ENCODE results near the gene SPPL2B.
"Not testable (repeated sequence)": the region's sequence is repeated elsewhere in the genome, so short reads cannot be mapped to it uniquely, and the experiment has no call there.

The SPPL2B gene, protein sequence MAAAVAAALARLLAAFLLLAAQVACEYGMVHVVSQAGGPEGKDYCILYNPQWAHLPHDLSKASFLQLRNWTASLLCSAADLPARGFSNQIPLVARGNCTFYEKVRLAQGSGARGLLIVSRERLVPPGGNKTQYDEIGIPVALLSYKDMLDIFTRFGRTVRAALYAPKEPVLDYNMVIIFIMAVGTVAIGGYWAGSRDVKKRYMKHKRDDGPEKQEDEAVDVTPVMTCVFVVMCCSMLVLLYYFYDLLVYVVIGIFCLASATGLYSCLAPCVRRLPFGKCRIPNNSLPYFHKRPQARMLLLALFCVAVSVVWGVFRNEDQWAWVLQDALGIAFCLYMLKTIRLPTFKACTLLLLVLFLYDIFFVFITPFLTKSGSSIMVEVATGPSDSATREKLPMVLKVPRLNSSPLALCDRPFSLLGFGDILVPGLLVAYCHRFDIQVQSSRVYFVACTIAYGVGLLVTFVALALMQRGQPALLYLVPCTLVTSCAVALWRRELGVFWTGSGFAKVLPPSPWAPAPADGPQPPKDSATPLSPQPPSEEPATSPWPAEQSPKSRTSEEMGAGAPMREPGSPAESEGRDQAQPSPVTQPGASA

DNA sequence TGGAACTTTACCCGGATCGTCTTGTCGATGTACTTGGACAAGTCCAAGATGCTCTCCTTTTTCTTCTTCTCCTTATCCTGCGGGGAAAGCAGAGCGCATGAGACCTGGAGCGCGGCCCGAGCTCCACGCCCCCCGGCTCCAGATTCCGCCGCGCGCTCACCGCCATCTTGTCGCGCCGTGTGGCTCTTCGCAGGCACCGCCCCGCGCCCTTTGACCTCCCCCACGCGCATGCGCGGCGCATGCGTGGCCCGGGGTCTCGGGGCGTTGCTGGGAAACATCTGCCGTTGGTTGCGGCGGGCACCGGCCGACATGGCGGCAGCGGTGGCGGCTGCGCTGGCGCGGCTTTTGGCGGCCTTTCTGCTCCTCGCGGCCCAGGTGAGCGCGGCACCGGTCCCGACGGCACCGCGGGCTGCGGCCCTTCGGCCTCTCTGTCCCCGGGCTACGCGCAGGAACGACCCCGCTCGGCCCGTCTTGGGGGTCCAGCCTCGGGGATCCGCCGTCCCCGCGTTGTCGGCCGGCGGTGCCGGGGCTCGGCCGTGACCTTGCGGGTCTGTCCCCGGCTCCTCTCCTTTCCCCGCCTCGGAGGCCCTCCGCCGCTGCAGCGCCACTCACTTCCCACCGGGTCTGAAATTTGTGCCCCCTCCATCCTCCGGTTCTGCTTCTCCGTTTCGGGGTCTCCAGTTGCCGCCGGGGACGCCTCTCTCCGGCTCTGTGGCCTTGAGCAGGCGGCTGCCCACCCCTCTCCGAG is at the start of gene SPPL2B, which contains the start of gene LSM7:
Gene SPPL2B, plus strand, starts transcription at position 284 of the 748 bp plus-strand sequence. Its CDS starts 26 bp downstream, at position 310.
Gene LSM7, minus strand, starts transcription at position 186 of the 748 bp plus-strand sequence. Its CDS starts 20 bp downstream, at position 166.
- peak; percentile 87 to 91 for DNase-seq

DNA sequence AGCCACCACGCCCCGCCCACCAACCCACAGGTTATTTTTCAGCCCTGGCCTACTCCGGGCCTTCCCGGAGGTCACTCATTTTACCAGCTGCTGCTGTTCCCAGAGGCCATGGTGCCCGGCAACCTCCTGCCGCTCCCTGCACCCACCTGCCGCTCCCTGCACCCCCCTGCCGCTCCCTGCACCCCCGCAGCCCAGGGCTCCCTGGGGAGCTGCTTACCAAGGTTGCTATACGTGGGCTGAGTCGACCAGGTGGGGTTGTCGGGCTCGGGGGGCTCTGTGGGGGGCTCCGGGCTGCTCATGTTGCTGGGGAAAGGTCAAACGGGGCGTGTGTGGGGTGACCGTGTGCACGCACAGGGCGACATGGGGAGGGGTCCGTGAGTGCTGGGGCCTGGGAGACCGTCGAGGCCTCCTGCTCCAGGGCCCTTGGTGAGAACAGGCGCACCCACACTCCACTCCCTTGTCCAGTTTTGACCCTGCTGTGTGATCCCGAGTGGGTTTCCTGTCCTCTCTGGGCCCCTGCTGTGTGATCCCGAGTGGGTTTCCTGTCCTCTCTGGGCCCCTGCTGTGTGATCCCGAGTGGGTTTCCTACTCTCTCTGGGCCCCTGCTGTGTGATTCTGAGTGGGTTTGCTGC is 47.7 kb upstream of the SPPL2B start:
- no peak for DNase-seq

DNA sequence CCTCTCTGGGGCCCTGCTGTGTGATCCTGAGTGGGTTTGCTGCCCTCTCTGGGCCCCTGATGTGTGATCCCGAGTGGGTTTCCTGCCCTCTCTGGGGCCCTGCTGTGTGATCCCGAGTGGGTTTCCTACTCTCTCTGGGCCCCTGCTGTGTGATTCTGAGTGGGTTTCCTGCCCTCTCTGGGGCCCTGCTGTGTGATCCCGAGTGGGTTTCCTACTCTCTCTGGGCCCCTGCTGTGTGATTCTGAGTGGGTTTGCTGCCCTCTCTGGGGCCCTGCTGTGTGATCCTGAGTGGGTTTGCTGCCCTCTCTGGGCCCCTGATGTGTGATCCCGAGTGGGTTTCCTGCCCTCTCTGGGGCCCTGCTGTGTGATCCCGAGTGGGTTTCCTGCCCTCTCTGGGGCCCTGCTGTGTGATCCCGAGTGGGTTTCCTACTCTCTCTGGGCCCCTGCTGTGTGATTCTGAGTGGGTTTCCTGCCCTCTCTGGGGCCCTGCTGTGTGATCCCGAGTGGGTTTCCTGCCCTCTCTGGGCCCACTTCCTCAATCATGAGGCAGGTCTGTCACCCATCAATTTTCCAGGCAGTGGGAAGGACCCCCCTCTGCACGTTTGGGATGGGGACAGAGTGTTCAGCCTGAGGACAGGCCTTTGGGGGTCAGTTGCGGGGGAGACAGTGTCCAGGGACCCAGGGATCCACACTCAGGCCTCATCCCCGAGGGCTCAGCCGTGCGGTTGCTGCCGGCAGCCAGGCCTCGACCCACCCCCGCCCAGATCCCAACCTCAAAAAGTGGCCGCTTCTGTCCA is 47.0 kb upstream of the SPPL2B start:
- not testable (repeated sequence) for DNase-seq

DNA sequence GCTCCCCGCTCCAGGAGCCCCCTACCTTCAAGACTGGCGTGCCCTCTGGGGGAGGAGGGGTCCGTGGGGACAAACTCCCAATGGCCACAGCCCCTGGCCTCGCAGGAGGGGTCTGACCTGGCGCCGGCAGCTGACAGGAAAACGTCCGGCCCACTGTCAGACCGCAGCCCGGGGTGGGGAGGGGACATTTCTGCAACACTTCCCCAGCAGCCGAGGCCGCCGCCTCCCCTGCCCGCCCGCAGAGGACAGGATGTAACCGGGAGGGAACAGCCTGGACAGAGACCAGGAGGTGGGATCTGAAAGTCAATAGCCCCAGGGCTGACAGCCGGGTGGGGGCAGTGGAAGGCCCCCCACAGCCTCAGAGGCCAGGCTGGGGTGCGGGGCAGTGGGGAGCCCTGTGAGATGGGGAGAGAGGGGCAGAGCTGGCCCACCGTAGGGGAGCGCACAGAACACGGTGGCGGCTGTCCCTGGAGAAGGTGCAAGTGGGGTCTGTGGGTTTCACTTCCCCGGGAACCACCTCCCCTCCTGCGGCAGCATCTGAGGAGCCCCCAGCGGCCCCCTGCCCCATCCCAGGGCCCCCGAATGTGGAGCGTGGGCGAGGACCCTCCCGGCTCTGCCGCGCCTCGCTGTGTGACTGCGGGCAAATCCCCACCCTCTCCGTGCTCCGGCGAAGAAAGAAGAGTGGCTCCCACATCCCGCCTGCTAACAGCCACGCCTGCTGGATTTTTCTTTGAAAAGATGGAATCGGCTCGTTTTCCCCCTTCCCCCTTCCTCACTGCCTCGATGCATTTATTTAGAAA is 46.2 kb upstream of the SPPL2B start, which contains the start of gene PEAK3:
Gene PEAK3, minus strand, starts transcription at position 114 of the 800 bp plus-strand sequence. CDS start 1,244 bp downstream, outside the sequence.
- no peak for DNase-seq

DNA sequence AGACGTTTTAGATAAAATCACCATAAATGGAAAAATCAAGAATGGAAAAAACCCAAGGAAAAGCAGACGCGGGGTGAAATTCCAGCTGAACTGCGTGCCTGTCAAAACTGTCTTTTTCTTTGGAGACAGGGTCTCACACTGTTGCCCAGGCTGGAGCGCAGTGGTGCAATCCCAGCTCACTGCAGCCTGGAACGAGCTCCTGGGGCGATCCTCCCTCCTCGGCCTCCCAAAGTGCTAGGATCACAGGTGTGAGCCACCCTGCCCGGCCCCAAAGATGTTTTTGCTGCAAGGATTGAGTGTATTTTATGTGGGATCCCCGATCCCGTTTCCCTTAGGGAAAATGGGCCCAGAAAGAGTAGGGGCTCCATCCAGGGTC is 45.6 kb upstream of the SPPL2B start:
- DNase-seq: no peak

DNA sequence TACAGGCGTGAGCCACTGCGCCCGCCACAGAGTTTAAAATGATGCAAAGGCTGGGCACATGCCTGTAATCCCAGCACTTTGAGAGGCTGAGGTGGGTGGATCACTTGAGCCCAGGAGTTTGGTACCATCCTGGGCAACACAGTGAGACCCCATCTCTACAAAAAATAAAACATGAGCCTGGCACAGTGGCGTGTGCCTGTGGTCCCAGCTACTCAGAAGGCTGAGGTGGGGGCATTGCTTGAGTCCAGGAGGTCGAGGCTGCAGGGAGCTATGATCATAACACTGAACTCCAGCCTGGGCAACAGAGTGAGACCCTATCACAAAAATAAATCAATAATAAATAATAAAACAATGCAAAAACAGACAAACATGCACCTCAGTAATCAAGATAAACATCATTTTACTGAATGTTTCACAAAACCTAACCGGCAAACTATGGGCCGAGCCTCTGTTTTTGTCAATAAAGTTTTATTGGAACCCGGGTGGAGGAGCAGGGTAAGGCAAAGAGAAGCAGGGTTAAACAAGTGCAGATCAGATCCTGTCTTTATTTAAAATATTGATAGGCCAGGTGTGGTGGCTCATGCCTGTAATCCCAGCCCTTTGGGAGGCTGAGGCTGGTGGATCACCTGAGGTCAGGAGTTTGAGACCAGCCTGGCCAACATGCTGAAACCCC is 44.5 kb upstream of the SPPL2B start:
- no peak for DNase-seq

DNA sequence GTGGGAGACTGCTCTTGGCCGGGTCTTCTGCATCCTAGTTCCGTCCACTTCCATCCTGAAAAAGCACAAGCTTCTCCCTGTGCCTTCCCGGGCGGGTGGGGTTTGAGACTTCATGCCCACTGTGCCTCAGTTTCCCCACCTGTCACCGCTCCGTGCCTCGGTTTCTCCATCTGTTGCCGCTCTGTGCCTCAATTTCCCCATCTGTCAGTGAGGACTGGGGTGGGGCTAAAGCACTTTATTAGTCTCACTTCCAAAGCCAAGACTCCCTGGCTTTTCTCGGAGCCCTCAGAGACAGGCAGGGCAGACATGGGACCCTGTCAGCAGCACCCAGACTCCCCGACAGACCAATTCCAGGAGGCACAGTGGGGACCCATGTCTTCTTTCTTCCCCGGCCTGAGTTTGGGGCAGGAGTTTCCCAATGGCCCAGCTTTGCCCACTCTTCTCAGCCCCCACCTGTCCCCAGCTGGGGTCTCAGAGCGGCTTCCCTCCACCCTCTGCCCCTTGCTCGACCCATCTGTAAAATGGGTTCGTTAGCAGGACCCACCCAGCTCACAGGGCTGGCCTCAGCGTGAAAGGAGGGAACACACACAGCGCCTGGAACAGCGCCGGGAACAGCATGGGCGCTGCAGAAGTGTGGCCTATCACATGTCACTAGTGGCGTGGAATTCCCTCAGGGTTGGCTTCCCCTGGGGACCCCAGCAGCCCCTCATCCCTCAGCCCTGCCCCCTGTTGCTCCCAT is 41.9 kb upstream of the SPPL2B start:
- no peak for DNase-seq

DNA sequence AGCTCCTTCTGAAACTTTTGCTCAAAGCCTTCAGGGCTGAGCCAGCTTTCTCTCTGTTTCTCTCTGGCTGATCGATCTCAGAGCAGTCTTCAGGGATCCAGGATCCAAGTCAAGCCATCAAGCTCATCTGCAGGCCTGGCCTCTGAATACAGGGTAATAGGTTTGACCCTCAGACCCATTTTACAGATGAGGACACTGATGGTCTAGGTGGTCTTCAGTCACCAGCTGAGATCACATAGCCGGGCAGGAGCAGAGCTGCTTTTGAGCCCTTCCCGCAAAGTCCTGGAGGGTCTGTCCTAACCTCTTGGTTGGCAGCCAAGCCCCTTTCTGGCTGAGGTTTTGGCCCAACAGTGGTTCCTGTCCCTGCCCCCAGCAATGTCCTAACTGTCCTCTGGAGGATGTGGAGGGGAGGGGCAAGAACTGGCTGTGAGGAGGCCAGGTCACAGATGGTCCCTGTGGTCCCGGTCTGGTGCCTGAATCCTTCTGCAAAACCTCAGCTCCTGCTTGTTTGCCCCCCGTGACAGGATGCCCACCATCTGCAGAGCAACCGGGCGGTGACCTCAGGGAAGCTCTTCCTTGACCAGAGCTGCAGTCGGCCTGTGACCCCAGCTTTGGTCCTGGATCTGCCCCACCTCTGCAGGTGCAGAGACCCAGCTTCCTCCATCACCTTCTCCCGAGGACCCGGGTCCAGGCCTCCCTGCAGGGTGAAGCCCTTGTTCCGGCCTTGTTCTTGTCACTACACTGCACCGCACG is 40.7 kb upstream of the SPPL2B start:
- DNase-seq: no peak

DNA sequence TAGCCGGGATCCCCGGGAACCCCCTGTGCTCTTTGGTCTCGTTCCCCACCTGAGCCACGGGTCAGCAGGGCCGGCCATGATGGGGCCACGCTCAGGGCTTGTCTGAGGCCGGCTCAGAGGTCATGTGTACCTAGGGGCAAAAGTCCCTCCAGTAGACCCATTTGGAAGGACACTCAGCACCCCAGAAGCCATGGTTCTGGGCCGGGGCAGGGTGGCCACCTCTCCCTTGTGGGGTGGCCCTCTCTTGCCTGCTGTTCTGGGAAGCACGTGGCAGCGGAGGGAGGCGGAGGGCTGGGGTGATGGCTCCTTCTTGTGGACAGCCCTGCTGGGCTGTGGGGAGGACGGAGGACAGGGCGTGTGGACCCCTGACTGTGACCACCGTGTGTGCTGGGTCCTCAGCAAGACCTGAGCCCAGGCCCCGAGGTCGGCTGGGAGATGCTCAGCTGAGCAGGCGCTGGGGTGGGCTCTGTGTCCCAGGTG is 40.1 kb upstream of the SPPL2B start:
- DNase-seq: no peak

DNA sequence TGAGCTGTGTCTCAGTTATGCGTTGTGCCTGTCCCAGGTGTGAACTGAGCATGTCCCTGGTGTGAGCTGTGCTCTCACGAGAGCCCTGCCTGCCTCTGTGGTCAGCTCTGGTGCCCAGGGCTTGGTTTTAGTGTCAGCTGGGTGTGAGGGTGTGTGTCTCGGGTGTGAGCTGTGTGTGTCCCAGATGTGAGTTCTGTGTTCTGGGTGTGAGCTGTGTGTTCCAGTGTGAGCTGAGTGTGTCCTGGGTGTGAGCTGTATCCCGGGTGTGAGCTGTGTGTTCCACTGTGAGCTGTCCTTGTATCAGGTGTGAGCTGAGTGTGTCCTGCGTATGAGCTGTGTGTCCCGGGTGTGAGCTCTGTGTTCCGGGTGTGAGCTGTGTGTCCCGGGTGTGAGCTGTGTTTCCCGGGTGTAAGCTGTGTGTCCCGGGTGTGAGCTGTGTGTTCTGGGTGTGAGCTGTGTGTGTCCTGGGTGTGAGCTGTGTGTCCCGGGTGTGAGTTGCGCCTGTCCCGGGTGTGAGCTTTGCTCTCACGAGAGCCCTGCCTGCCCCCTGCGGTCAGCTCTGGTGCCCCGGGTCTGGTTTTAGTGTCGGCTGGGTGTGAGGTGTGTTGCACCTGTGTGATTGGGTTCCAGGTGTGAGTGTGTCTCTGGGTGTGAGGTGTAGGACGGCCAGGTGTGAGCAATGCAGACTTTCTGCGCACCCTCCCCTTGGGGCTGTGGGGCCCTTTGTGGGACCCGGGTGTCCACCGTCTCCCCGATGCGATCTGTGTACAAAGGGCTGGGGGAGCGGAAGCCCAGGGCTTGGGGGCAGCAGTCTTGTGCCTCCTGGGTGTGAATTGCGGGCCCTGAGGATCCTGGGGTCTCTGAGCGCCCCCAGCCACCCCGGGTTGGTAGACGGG is 39.4 kb upstream of the SPPL2B start:
- DNase-seq: no peak

DNA sequence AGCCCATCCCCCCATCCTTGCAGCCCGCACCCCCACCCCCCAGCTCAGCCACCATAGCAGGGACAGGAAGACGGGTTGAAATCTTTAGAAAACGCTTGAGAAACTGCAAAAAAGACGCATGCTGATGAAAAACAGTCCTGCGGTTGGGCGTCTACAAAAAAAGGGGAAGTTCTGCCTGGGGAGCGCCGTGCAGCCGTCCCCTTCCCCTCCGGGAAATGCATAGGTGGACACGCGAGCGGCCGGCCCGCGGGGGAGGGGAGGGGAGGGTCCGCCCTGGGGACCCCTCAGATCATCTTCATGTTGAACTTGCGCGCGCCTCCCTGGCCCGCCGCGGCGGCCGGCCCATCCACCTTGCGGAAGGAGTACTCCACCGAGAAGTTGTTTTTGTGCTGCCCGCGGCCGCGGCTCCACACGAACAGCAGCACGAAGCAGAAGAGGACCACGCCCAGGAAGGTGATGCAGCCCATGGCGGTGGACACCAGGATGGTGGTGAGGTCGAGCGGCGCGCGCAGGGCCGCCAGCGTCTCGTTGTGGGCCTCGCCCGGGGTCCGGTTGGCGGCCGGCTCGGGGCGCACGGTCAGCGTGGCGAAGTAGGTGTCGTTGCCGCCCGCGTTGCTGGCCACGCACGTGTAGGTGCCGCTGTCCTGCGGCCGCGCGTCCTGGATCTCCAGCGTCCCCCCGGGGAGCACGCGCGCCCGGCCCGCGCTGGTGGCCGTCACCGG is 38.6 kb upstream of the SPPL2B start:
- no peak for DNase-seq

DNA sequence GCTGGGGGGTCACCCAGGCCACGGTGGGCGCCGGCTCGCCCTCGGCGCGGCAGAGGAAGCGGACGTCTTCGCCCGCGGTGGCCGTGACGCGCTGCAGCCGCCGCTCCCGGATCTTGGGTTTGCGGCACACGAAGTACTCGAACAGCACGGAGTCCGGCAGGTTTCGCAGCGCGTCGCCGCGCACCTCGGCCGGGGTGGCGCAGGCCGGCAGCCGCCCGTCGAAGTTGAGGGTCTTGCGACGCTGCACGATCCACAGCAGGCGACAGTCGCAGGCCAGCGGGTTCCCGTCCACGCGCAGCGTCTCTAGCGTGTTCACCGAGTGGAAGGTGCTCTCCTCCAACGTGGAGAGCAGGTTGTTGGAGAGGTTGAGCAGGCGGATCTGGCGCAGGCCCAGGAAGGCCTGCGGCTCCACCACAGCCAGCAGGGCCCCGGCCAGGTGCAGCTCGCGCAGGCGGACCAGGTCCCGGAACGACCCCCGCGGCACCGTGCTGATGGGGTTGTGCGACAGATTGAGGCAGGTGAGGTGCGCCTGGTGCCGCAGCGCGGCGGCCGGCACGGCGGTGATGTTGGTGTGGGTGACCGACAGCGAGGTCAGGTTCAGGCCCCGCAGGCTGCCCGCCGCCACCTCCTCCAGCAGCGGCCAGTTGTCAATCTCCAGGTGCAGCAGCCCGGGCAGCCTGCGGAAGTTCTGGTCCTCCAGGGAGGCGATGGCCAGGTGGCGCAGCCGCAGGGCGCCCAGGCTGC is 37.9 kb upstream of the SPPL2B start:
- DNase-seq: peak; percentile 53 to 80

DNA sequence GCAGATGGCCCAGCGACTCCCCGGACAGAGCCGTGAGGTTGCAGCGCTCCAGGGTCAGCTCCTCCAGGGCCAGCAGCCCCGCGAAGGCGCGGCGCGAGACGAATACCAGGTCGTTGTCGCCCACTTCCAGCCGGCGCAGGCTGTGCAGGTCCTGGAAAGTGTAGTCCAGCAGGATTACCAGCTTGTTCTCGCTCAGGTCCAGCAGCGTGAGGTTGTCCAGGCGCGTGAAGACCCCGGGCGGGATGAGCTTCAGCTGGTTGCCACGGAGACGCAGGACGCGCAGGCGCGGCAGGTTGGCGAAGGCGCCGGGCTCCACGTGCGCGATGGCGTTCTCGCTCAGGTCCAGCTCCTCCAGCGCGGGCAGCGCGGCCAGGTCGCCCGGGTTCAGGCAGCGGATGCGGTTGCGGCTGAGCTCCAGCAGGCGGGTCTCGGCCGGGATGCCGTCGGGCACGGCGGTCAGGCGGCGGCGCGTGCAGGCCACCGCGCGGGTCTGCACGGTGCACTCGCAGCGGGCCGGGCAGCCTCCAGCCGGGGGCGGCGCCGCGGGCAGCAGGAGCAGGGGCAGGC is 37.2 kb upstream of the SPPL2B start:
- DNase-seq: peak; percentile 52 to 66

DNA sequence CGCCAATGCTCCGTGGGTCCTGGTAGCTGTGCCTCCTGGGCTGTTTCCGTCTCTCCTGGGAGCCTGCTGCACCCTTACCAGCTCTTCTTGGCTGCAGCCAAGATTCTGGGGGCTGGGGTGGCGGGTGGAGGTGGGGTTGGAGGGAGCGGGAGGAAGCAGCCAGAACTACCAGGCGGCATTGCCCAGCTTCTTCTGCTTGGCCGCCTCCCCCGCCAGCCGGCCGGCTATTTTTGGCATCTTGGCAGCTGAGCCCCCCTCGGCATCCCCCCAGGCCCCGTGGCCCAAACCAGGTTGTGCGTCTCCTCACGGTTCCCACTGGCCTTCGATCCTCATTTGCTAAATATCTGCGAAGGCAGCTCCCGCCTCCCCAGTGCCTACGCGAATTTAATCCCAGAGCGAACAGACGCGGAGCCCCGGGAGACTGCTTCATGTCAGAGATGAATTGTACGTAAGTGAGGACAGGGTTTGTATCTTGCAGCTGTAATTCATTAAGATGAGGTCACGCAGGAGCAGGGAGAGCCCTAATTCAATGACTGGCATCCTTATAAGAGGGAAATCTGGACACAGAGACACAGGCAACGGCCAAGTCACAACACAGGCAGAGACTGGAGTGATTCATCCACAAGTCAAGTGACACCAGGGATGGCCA is 33.7 kb upstream of the SPPL2B start:
- no peak for DNase-seq

DNA sequence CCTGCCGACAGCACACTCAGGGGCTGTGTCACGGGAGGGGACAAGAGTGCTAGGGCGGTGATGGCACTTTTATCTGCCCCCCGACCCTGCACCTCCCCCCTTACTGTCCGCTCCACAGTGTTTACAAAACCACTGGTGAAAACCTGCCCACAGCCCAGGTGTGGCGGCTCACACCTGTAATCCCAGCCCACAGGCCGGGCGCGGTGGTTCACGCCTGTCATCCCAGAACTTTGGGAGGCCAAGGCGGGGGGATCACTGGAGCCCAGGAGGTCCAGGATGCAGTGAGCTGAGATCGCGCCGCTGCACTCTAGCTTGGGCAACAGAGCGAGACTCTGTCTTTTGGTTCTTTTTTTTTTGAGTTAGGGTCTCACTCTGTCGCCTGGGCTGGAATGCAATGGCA is 32.3 kb upstream of the SPPL2B start:
- DNase-seq: no peak

DNA sequence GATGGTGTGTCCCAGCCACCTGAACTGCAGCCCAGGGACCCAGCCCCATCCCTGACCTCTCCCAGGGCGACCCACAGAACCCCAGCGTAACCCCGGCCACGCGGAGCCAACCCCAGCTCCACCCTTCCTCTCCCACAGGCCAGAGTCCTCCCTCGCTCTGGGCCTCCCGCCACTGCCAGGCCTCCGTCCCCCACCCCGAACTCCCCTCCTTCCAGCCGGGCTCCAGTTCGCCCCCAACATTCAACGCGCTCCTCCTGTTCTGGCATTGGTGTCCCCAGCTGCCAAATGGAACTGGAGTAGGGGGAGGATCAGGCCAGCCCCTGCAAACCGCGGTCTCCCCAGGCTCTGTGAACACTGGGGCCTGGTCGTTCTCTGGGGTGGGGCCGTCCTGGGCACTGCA is 28.0 kb upstream of the SPPL2B start:
- DNase-seq: no peak

All from NCI-H2081 (cell line).